H9 (cell line): ENCODE results near the gene AEBP2. TPM values are rescaled to one million over a fixed set of nuclear protein-coding genes. Genes with fewer than 3 reads are reported as not detected.

Source experiments
- DNase-seq: peaks from one replicate; pipeline ENCODE4 v3.0.0-alpha.2; 2017
- H2AFZ ChIP-seq: one replicate; pipeline ENCODE4 v1.6.1; 2013; ENCODE audit warnings: mild to moderate bottlenecking, low read length, control low read depth, moderate library complexity
- H2AK5ac ChIP-seq: 2 replicates; pipeline ENCODE4 v1.6.1; 2013; ENCODE audit warnings: low read length, control low read depth, mixed read lengths; ENCODE audit not compliant: insufficient read length
- H2BK120ac ChIP-seq: one replicate; pipeline ENCODE4 v1.6.1; 2013; ENCODE audit warnings: low read depth, mild to moderate bottlenecking, low read length, control low read depth, inconsistent platforms; ENCODE audit not compliant: poor library complexity, severe bottlenecking
- H2BK12ac ChIP-seq: 2 replicates; pipeline ENCODE4 v1.6.1; 2013; ENCODE audit warnings: low read length, control low read depth, mixed read lengths, low read depth; ENCODE audit not compliant: insufficient read length
- H2BK15ac ChIP-seq: 2 replicates; pipeline ENCODE4 v1.6.1; 2013; ENCODE audit warnings: low read depth, low read length, control low read depth
- H2BK20ac ChIP-seq: one replicate; pipeline ENCODE4 v1.6.1; 2013; ENCODE audit warnings: low read depth, mild to moderate bottlenecking, low read length, control low read depth, inconsistent platforms; ENCODE audit not compliant: poor library complexity, severe bottlenecking
- H2BK5ac ChIP-seq: 2 replicates; pipeline ENCODE4 v1.6.1; 2013; ENCODE audit warnings: low read length, control low read depth, mixed read lengths; ENCODE audit not compliant: insufficient read length
- H3K14ac ChIP-seq: 2 replicates; pipeline ENCODE4 v1.6.1; 2013; ENCODE audit warnings: low read length, control low read depth; ENCODE audit not compliant: insufficient read depth
- H3K18ac ChIP-seq: 2 replicates; pipeline ENCODE4 v1.6.1; 2013; ENCODE audit warnings: low read depth, mild to moderate bottlenecking, mixed read lengths, low read length, control low read depth; ENCODE audit not compliant: insufficient read length
- H3K23ac ChIP-seq: 2 replicates; pipeline ENCODE4 v1.6.1; 2013; ENCODE audit warnings: low read length, control low read depth, mixed read lengths, low read depth; ENCODE audit not compliant: insufficient read length
- H3K23me2 ChIP-seq: 2 replicates; pipeline ENCODE4 v1.6.1; 2013; ENCODE audit warnings: low read depth, mild to moderate bottlenecking, mixed read lengths, low read length, control low read depth; ENCODE audit not compliant: insufficient read length, poor library complexity, severe bottlenecking
- H3K27ac ChIP-seq: 2 replicates; pipeline ENCODE4 v1.5.1; 2013; ENCODE audit warnings: low read length, control low read depth, mixed read lengths, low read depth; ENCODE audit not compliant: insufficient read length
- H3K27me3 ChIP-seq: 2 replicates; pipeline ENCODE4 v1.6.1; 2013; ENCODE audit warnings: low read length, control low read depth, inconsistent platforms; ENCODE audit not compliant: insufficient read depth
- H3K4ac ChIP-seq: 2 replicates; pipeline ENCODE4 v1.6.1; 2013; ENCODE audit warnings: low read depth, mild to moderate bottlenecking, control low read depth, inconsistent platforms, low read length, moderate library complexity
- H3K4me1 ChIP-seq: 2 replicates; pipeline ENCODE4 v1.6.1; 2013; ENCODE audit warnings: low read length, control low read depth, inconsistent platforms; ENCODE audit not compliant: insufficient read depth
- H3K4me2 ChIP-seq: 2 replicates; pipeline ENCODE4 v1.6.1; 2013; ENCODE audit warnings: low read length, control low read depth, mixed read lengths; ENCODE audit not compliant: insufficient read length, insufficient read depth
- H3K56ac ChIP-seq: 2 replicates; pipeline ENCODE4 v1.6.1; 2013; ENCODE audit warnings: low read depth, mild to moderate bottlenecking, mixed read lengths, low read length, control low read depth; ENCODE audit not compliant: insufficient read length
- H3K79me1 ChIP-seq: 2 replicates; pipeline ENCODE4 v1.6.1; 2013; ENCODE audit warnings: low read depth, mild to moderate bottlenecking, moderate library complexity, low read length, control low read depth, inconsistent platforms; ENCODE audit not compliant: insufficient read depth, poor library complexity, severe bottlenecking
- H3K79me2 ChIP-seq: 2 replicates; pipeline ENCODE4 v1.6.1; 2013; ENCODE audit warnings: low read length, control low read depth, inconsistent platforms; ENCODE audit not compliant: insufficient read depth
- H3K9ac ChIP-seq: 2 replicates; pipeline ENCODE4 v1.6.1; 2013; ENCODE audit warnings: low read length, control low read depth, mixed read lengths; ENCODE audit not compliant: insufficient read length; ENCODE audit errors: extremely low read depth
- H3K9me3 ChIP-seq: one replicate; pipeline ENCODE4 v1.6.1; 2013; ENCODE audit warnings: low read depth, low read length, inconsistent platforms; ENCODE audit not compliant: control insufficient read depth
- H3T11ph ChIP-seq: one replicate; pipeline ENCODE4 v1.6.1; 2013; ENCODE audit warnings: mild to moderate bottlenecking, low read length, control low read depth, inconsistent platforms
- H4K20me1 ChIP-seq: one replicate; pipeline ENCODE4 v1.6.1; 2013; ENCODE audit not compliant: control insufficient read depth, insufficient read length, insufficient read depth
- H4K5ac ChIP-seq: 2 replicates; pipeline ENCODE4 v1.6.1; 2013; ENCODE audit warnings: low read depth, mild to moderate bottlenecking, mixed read lengths, low read length, control low read depth; ENCODE audit not compliant: insufficient read length
- H4K8ac ChIP-seq: replicated peaks from 2 replicates; pipeline ENCODE4 v1.6.1; 2013; ENCODE audit warnings: low read length, control low read depth, mixed read lengths, low read depth; ENCODE audit not compliant: insufficient read length
- H4K91ac ChIP-seq: 2 replicates; pipeline ENCODE4 v1.6.1; 2013; ENCODE audit warnings: low read depth, mild to moderate bottlenecking, moderate library complexity, mixed read lengths, low read length, control low read depth; ENCODE audit not compliant: insufficient read length
- H3K27ac Mint-ChIP-seq, 3 experiments: 2 replicates in 2 of 3; 3 replicates in 1 of 3; pipeline ENCODE4 v1.8.0; 2020 to 2021; ENCODE audit warnings: mixed read lengths in 3 of 3, mild to moderate bottlenecking in 1 of 3, moderate library complexity in 1 of 3
- H3K27me3 Mint-ChIP-seq: 2 replicates; pipeline ENCODE4 v1.8.0; 2021; ENCODE audit warnings: low read depth, mild to moderate bottlenecking, moderate library complexity, mixed read lengths
- H3K36me3 Mint-ChIP-seq, 3 experiments: 2 replicates in 2 of 3; 3 replicates in 1 of 3; pipeline ENCODE4 v1.8.0; 2020 to 2021; ENCODE audit warnings: low read depth in 3 of 3, mixed read lengths in 3 of 3; ENCODE audit not compliant: insufficient read depth in 1 of 3
- H3K4me1 Mint-ChIP-seq, 2 experiments: 2 replicates each; pipeline ENCODE4 v1.8.0; 2020; ENCODE audit warnings: mixed read lengths in 2 of 2
- H3K4me3 Mint-ChIP-seq, 2 experiments: 2 replicates in 1 of 2; 3 replicates in 1 of 2; pipeline ENCODE4 v1.8.0; 2020 to 2021; ENCODE audit warnings: mild to moderate bottlenecking in 2 of 2, mixed read lengths in 2 of 2, moderate library complexity in 1 of 2
- H3K9me3 Mint-ChIP-seq, 2 experiments: 2 replicates in 1 of 2; 3 replicates in 1 of 2; pipeline ENCODE4 v1.8.0; 2020; ENCODE audit warnings: mild to moderate bottlenecking in 2 of 2, mixed read lengths in 2 of 2, moderate library complexity in 1 of 2
- WGBS: extraction: QIAGEN DNeasy Blood & Tissue Kit; methylation state at CpG from one replicate; pipeline ENCODE4 v1.1.7; 2013; ENCODE audit warnings: missing lambda C conversion rate, low lambda C conversion rate, mixed read lengths; ENCODE audit not compliant: insufficient read length; ENCODE audit errors: extremely low coverage; 5-methylcytosine and 5-hydroxymethylcytosine counted together
- total RNA-seq: library from RNA; stranded (reverse); gene quantifications from 2 replicates; pipeline ENCODE4 v1.2.1, GENCODE V29; 2021
- TF ChIP-seq, protein P1 (sequence below): fragments of 200-600 bp; sonication (generic); conservative IDR thresholded peaks from 3 replicates; pipeline ENCODE4 v1.8.0; 2021; ENCODE audit warnings: antibody characterized with exemption, mild to moderate bottlenecking

AEBP2 gene
- total RNA-seq, 1 experiment from 2014 or later, result 82.8 TPM

DNA sequence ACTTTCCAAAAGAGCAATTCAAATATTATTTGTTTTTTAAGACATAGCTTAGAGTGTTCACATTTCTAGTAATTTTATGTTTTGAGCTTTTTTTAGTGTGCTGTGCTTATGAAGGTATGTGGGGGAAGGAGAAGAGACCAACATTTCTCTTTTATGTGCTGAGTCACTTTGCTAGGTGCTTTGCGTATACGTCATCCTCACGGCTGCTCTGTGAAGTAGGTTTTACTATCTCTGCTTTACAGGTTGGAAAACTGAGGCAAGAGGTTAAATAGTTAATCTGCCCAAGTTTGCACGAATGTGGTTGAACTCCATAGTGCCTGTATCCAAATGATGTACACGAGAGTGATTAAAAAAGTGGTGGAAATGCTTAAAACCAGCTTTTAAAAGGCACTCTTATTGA, 75.9 kb downstream of the AEBP2 start:
- Histone ChIP-seq H4K91ac (no peak overlapping the region), H2BK5ac (no peak overlapping the region), H2BK20ac (no peak overlapping the region), H2BK12ac (no peak overlapping the region), H3K4me2 (no peak overlapping the region), H4K8ac (no peak overlapping the region), H3K79me1 (no peaks in the 10 kb centered on the region), H3K56ac (no peak overlapping the region), H2BK120ac (no peak overlapping the region), H3K4ac (no peak overlapping the region), H3K23me2 (no peaks in the 10 kb centered on the region), H3K9ac (no peak overlapping the region), H3K23ac (no peak overlapping the region), H3K4me1 (peaks cover 2% of the 10 kb centered on the region; the same call in 1 of the 2 replicates), H3K27ac (no peak overlapping the region), H3K79me2 (peaks cover under 1% of the 10 kb centered on the region), H3K14ac (no peak overlapping the region), H3K27me3 (no peaks in the 10 kb centered on the region), H3T11ph (no peak overlapping the region), H2AFZ (no peak overlapping the region), H2AK5ac (no peak overlapping the region), H3K18ac (no peak overlapping the region), H2BK15ac (no peak overlapping the region), H3K9me3 (no peaks in the 10 kb centered on the region), H4K20me1 (no peaks in the 10 kb centered on the region), H4K5ac (no peak overlapping the region)
- WGBS, result no CpG with 5 or more reads among the region's 5 CpGs
- Mint-ChIP-seq H3K36me3 (peaks cover 24 to 68% (median 55%) of the 10 kb centered on the region in 3 experiments; a peak in 6 of 7 replicates), H3K27me3 (no peaks in the 10 kb centered on the region; the same call in 1 of the 2 replicates), H3K4me1 (peaks cover 20 to 23% of the 10 kb centered on the region in 2 experiments), H3K4me3 (no peak overlapping the region), H3K27ac (peak overlapping the region; percentile 10 to 98 (median 42); a peak in 5 of 7 replicates), H3K9me3 (no peaks in the 10 kb centered on the region; a peak in 1 of 5 replicates)
- no peak for DNase-seq
- TF ChIP-seq, protein P1, sequence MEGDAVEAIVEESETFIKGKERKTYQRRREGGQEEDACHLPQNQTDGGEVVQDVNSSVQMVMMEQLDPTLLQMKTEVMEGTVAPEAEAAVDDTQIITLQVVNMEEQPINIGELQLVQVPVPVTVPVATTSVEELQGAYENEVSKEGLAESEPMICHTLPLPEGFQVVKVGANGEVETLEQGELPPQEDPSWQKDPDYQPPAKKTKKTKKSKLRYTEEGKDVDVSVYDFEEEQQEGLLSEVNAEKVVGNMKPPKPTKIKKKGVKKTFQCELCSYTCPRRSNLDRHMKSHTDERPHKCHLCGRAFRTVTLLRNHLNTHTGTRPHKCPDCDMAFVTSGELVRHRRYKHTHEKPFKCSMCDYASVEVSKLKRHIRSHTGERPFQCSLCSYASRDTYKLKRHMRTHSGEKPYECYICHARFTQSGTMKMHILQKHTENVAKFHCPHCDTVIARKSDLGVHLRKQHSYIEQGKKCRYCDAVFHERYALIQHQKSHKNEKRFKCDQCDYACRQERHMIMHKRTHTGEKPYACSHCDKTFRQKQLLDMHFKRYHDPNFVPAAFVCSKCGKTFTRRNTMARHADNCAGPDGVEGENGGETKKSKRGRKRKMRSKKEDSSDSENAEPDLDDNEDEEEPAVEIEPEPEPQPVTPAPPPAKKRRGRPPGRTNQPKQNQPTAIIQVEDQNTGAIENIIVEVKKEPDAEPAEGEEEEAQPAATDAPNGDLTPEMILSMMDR, result no peak
